ENCODE measurements around the gene ZBTB7C. TPM values are rescaled to one million over a fixed set of nuclear protein-coding genes. Genes with fewer than 3 reads are reported as not detected.

ZBTB7C gene
- total and polyA plus RNA-seq, 2 of the 4 experiments (the other 2 are of a cell fraction), result not detected

DNA sequence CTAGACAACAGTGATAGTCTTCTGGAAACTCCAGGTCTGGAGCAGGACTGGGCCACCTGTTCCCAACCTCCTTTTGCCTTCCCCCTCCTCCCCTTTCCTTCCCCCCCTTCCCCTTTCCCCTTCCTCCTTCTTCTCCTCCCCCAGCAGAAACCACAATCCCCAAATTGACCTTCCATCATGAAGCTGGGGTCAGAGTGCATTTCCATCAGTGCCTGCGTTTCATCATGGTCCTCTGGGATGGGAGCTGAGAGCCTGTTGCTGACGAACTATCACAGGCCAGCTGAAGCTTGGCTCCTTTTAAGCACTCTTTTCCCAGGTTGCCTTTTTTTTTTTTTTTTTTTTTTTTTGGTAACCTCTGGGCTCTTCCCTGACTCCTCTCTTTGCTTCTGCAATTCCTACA lies 426.1 kb downstream of the ZBTB7C start:
- Histone ChIP-seq H2BK15ac (ENCODE audit: low read depth, low read length) (no peak overlapping the region), H2AK9ac (replicated peaks; ENCODE audit: low read depth, low read length, poor library complexity) (no peak overlapping the region), H3K4me1 (ENCODE audit: control insufficient read depth, insufficient read depth, low read length) (no peaks in the 10 kb centered on the region), H3K9me3 (ENCODE audit: control insufficient read depth, insufficient read depth, low read length) (no peaks in the 10 kb centered on the region), H2BK120ac (ENCODE audit: low read depth, low read length) (no peak overlapping the region), H3K9ac (ENCODE audit: low read depth, low read length) (no peak overlapping the region), H4K20me1 (ENCODE audit: insufficient read depth, low read length) (no peaks in the 10 kb centered on the region), H3K14ac (replicated peaks; ENCODE audit: low read depth, low read length) (no peak overlapping the region), H3K27ac (ENCODE audit: insufficient read depth, low read length) (no peak overlapping the region), H3K18ac (ENCODE audit: low read depth, low read length) (no peak overlapping the region), H2BK20ac (ENCODE audit: low read depth, low read length) (no peak overlapping the region), H2AK5ac (ENCODE audit: low read depth, low read length) (no peak overlapping the region), H3K36me3 (ENCODE audit: control insufficient read depth, insufficient read depth, low read length) (no peaks in the 10 kb centered on the region), H3K4ac (ENCODE audit: low read depth, low read length) (no peak overlapping the region), H3K79me1 (ENCODE audit: low read depth in 1 of 2, low read length in 2 of 2) (no peaks in the 10 kb centered on the region), H3K4me2 (ENCODE audit: low read depth, low read length) (no peak overlapping the region), H3K27me3 (ENCODE audit: control insufficient read depth, insufficient read depth, low read length) (peaks cover 5% of the 10 kb centered on the region), H2AFZ (replicated peaks; ENCODE audit: low read length, poor library complexity) (no peak overlapping the region), H3K4me3 (ENCODE audit: insufficient read depth, low read depth, low read length) (no peak overlapping the region), H4K91ac (ENCODE audit: insufficient read depth, low read depth, low read length) (no peak overlapping the region), H2BK5ac (ENCODE audit: low read depth, low read length, poor library complexity, severe bottlenecking) (no peak overlapping the region), H4K8ac (ENCODE audit: low read depth in 2 of 2, low read length in 2 of 2) (no peak overlapping the region), H3K56ac (ENCODE audit: extremely low read depth, insufficient read depth, low read length) (no peak overlapping the region), H4K5ac (ENCODE audit: low read depth, low read length) (no peak overlapping the region), H3K23ac (ENCODE audit: low read depth, low read length) (no peak overlapping the region), H3K9me1 (ENCODE audit: insufficient read depth, low read length) (no peaks in the 10 kb centered on the region)
- no CpG with 5 or more reads among the region's 2 CpGs for WGBS, 2 experiments (ENCODE audit: extremely low coverage in 2 of 2, insufficient read length in 1 of 2)
- ATAC-seq (ENCODE audit: low read depth), result no peak
- intact Hi-C loops (cut with micrococcal nuclease) (no loop called here), dilution Hi-C loops (cut with HindIII; ENCODE audit: low sequenced_read_pairs, unreplicated experiment) (no loop called here), in situ Hi-C loops (cut with MboI; ENCODE audit: low sequenced_read_pairs) (no loop called here)
- ChIA-PET CTCF (no interaction called here), POLR2A (ENCODE audit: unreplicated experiment) (interaction anchor here (0.6 kb wide), 1 partner anchor 53 kb away, joined by 10 read pairs; the partner anchor contains the start of gene SMAD2)
- no peak for TF ChIP-seq FOS (IDR thresholded peaks at IDR 0.05; ENCODE audit: low read depth, low read length)
- no peak for TF ChIP-seq BHLHE40 (IDR thresholded peaks at IDR 0.05; ENCODE audit: low read depth, low read length)
- TF ChIP-seq CHD1 (IDR thresholded peaks at IDR 0.05; ENCODE audit: low read depth, low read length), result no peak
- no peak for TF ChIP-seq SMC3 (IDR thresholded peaks at IDR 0.05; ENCODE audit: low read depth, low read length)
- TF ChIP-seq CEBPB (IDR thresholded peaks at IDR 0.05; ENCODE audit: low read depth, low read length), result no peak
- no TSS peak for BruUV-seq (replicated peaks)
- DNase-seq, result no peak
